Ovary (tissue), 9 donors: ENCODE data around the gene KCNH5. TPM values are rescaled to one million over a fixed set of nuclear protein-coding genes. Genes with fewer than 3 reads are reported as not detected.

Experiments used
- DNase-seq, 5 donors: peaks; one replicate each; pipeline ENCODE4 v3.0.0-alpha.2; 2019 to 2020
- H3K27ac ChIP-seq, 2 donors: fragments of 200-600 bp; one replicate each; pipeline versions ENCODE4 v1.5.1 to v1.8.0; 2019 to 2022
- H3K27me3 ChIP-seq: fragments of 200-600 bp; one replicate; pipeline ENCODE4 v1.8.0; 2022
- H3K36me3 ChIP-seq: fragments of 200-600 bp; sonication (generic); one replicate; pipeline ENCODE4 v1.5.1; 2019
- H3K4me1 ChIP-seq: one replicate; pipeline ENCODE4 v1.8.1; 2013; ENCODE audit warnings: mild to moderate bottlenecking, moderate library complexity; ENCODE audit not compliant: insufficient read depth
- H3K4me3 ChIP-seq: fragments of 200-600 bp; sonication (generic); one replicate; pipeline ENCODE4 v1.5.1; 2017
- H3K9me3 ChIP-seq, 2 donors: fragments of 200-600 bp in 1 of 2; sonication (generic) in 1 of 2; one replicate each; pipeline versions ENCODE4 v1.5.1 to v1.8.1; 2013 to 2019; ENCODE audit warnings: mild to moderate bottlenecking in 1 of 2, moderate library complexity in 1 of 2
- CTCF ChIP-seq, 3 donors: fragments of 450-650 bp in 2 of 3; fragments of 200-600 bp in 1 of 3; IDR thresholded peaks; one replicate each; pipeline versions ENCODE4 v1.5.1 to v1.8.0; 2016 to 2022; ENCODE audit warnings: antibody characterized with exemption in 3 of 3, mild to moderate bottlenecking in 1 of 3
- EP300 ChIP-seq: sonication (generic); formaldehyde crosslinking; IDR thresholded peaks from one replicate; pipeline ENCODE4 v1.6.1; 2017; ENCODE audit warnings: antibody characterized with exemption
- POLR2A ChIP-seq: fragments of 450-650 bp; IDR thresholded peaks from one replicate; pipeline ENCODE4 v1.6.1; 2017; ENCODE audit warnings: antibody characterized with exemption, mild to moderate bottlenecking, moderate library complexity
- WGBS, 3 donors: extraction: QIAGEN DNeasy Blood & Tissue Kit in 1 of 3; methylation state at CpG; one replicate each; pipeline versions ENCODE4 v1.1.5 to v1.1.7; 2013 to 2017; 5-methylcytosine and 5-hydroxymethylcytosine counted together
- intact Hi-C, 4 donors: fragments of 100-400 bp; cut with DNase I; formaldehyde crosslinking; loops; one replicate each; pipeline versions ENCODE4 v1.11.0 to v1.15.1; 2022 to 2023
- polyA plus RNA-seq, 2 donors: library from polyadenylated mRNA; stranded (reverse); fragments of 200-250 nt in 1 of 2; fragments of 350-450 nt in 1 of 2; fragmentation: Illumina TruSeq in 1 of 2; extraction: RNeasy Lipid Tissue Mini Kit (QIAGEN cat#74804) in 1 of 2; gene quantifications; one replicate each; pipeline ENCODE4 v1.2.3, GENCODE V29; 2013 to 2014
- total RNA-seq, 7 donors: library from RNA; depleted of rRNA in 2 of 7; stranded (reverse); fragments of >200 nt in 2 of 7; fragmentation: NEBNext Ultra II Directional in 3 of 7; extraction: Animal tissue kit (Norgen Biotek cat#: 25700) in 3 of 7; gene quantifications; one replicate each; pipeline versions ENCODE4 v1.1.0 to v1.2.4, GENCODE V29; 2016 to 2023
- donor health status: DM: no; HTN: no; CAD: no; lungs with moderate emphysema.
- donor health status: DM: no; HTN: no; CAD: no.
- donor health status: Bipolar disorder and iron deficiency.
- donor health status: DM: yes; HTN: yes; CAD: no.
- donor health status: DM: no; HTN: no; CAD: no.
- donor health status: DM: yes; HTN: yes; CAD: no.

The KCNH5 gene
- total and polyA plus RNA-seq, 9 donors: 0.05 TPM; not detected in 7

DNA sequence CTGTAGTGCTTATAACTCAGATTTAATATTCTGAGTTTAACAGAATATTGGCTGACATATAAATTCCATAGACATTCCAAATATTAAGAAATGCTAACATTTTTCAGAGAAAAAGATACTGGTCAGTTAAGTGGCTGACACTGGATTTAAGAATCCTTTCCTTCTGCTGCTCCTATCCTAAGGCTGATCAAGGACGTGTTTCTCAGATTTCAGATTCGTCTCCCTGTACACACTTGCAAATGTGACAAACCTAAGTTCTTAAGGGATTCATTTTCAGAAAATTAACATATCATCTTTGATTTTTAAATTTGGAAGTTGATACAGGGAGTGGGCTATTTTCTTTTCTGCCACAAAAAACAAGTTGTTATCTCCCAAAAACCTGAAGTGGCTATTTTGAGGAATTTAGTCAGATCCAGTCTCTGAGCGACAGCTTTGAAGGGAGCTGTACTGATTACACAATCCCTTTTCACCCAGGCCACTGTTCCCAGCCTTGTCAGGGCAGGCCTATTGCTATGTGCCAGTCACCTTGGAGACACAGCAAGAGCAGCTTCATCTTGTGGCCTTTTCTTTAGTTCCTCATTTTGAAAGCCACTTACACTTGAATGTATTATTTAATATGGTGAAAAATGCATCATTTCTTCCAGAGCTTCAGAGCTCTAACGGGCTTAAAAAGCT, 370.6 kb downstream of the KCNH5 start:
- Histone ChIP-seq H3K4me3 (no peak overlapping the region), H3K9me3 (no peaks in the 10 kb centered on the region), H3K27ac (no peak overlapping the region), H3K27me3 (no peaks in the 10 kb centered on the region), H3K36me3 (no peaks in the 10 kb centered on the region), H3K4me1 (no peaks in the 10 kb centered on the region)
- no peak for DNase-seq
- intact Hi-C loops: no loop called here
- 34 to 46% (median 36%) methylated on average over 4 of the region's 4 CpGs for WGBS, 3 donors
- no peak for TF ChIP-seq POLR2A
- no peak for TF ChIP-seq CTCF (IDR thresholded peaks at IDR 0.05)
- no peak for TF ChIP-seq EP300

- no peak for DNase-seq
- intact Hi-C loops: no loop called here
- 87 to 89% (median 88%) methylated on average over 4 of the region's 4 CpGs for WGBS, 3 donors
- Histone ChIP-seq H3K4me3 (no peak overlapping the region), H3K27me3 (no peaks in the 10 kb centered on the region), H3K27ac (no peak overlapping the region), H3K36me3 (no peaks in the 10 kb centered on the region), H3K9me3 (no peaks in the 10 kb centered on the region), H3K4me1 (no peaks in the 10 kb centered on the region)
- TF ChIP-seq EP300 (no peak), CTCF (IDR thresholded peaks at IDR 0.05) (no peak), POLR2A (no peak)
These were observed 372.1 kb downstream of the KCNH5 start for GRCh38 chr14:62673014-62673755.

DNA sequence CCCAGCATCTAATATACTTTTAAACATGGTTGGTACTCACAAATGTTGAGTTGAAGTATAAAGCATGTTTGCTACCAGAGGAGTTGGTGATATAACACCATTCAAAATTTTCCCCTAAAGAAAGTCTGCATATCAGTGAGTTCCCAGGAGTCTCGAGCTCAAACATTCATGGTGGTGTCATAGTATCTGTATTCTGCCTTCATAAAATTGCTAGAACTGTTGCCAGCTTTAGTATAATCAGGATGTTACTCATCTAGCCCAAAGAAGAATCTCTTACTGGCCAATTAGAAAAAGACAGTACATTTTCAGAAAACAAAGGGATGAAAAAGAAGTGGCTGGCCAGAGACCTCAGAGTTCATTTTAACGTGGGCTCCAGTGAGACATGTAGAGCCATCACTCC, 374.7 kb downstream of the KCNH5 start:
- no peak for DNase-seq
- H3K27me3 ChIP-seq: no peaks in the 10 kb centered on the region
- intact Hi-C loops: no loop called here
- H3K4me3 ChIP-seq: no peak overlapping the region
- no peak for TF ChIP-seq EP300
- WGBS, 3 donors: 49 to 57% (median 50%) methylated on average over 2 of the region's 2 CpGs
- no peaks in the 10 kb centered on the region for H3K4me1 ChIP-seq
- no peak overlapping the region for H3K27ac ChIP-seq
- H3K36me3 ChIP-seq: no peaks in the 10 kb centered on the region
- no peaks in the 10 kb centered on the region for H3K9me3 ChIP-seq

GRCh38 chr14:62667421-62667914, 377.8 kb downstream of the KCNH5 start:
- Histone ChIP-seq H3K9me3 (no peaks in the 10 kb centered on the region), H3K4me3 (no peak overlapping the region), H3K4me1 (no peaks in the 10 kb centered on the region), H3K27ac (no peak overlapping the region), H3K27me3 (no peaks in the 10 kb centered on the region), H3K36me3 (no peaks in the 10 kb centered on the region)
- TF ChIP-seq EP300: no peak
- no peak for TF ChIP-seq CTCF (IDR thresholded peaks at IDR 0.05)
- TF ChIP-seq POLR2A: no peak
- 79 to 85% (median 80%) methylated on average over 4 of the region's 4 CpGs for WGBS, 3 donors
- no peak for DNase-seq
- intact Hi-C loops: no loop called here

GRCh38 chr14:62665286-62665685, 380.0 kb downstream of the KCNH5 start:
- WGBS, 3 donors: 24 to 45% (median 30%) methylated on average over 3 of the region's 3 CpGs
- Histone ChIP-seq H3K9me3 (no peaks in the 10 kb centered on the region), H3K4me1 (no peaks in the 10 kb centered on the region), H3K27me3 (no peaks in the 10 kb centered on the region), H3K4me3 (no peak overlapping the region), H3K36me3 (no peaks in the 10 kb centered on the region), H3K27ac (no peak overlapping the region)
- intact Hi-C loops: no loop called here
- no peak for TF ChIP-seq CTCF (IDR thresholded peaks at IDR 0.05)
- TF ChIP-seq POLR2A: no peak
- no peak for TF ChIP-seq EP300
- DNase-seq: no peak
